ENCODE measurements around the gene PLEKHA7.
"Not testable (repeated sequence)": the region's sequence is repeated elsewhere in the genome, so short reads cannot be mapped to it uniquely, and the experiment has no call there.

PLEKHA7 gene

DNA sequence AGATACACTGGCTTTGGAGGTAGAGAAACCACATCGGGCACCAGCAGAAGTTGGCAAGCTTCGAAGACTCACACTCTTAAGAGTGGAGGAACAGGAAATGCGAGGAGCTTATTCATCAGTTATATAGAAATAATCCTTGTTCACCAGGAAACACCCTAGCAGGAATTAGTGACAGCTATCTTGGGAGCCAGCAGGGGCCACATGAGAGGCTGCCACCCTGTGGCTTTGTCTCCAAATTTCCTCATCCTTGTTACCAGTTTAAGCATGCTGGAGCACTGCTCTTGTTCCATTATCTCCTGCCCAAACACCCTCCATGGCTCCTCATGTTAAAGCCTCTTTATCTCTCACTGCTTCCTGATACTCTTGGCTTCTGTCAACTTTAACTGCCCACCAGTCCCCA lies 131.0 kb downstream of the PLEKHA7 start:
- no peak for TF ChIP-seq ZNF274 (IDR thresholded peaks at IDR 0.05; ENCODE audit: low read depth, low read length)
- no peak overlapping the region for H3K4me3 ChIP-seq (ENCODE audit: low read length)

DNA sequence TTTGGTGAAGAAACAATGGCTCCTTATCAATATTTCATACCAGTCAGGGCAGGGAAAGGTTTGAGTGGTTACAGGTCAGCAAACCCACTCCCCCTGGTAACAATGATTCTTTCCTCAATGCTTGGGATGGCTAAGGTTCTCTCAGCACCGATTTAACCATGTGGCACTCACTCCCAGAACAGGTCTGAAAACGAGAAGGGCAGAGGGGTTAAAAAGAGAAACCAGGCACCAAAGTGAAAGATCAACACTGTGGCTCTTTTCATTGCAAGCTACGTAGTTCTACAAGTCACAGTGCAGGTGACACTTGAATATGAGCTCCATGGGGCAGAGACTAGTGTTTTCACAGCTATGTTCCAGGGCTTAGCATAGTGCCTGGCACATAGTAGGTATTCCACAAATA lies 132.4 kb downstream of the PLEKHA7 start:
- no peak overlapping the region for H3K4me3 ChIP-seq (ENCODE audit: low read length)

GRCh38 chr11:16881074-16881709 lies 133.0 kb downstream of the PLEKHA7 start:
- TF ChIP-seq ZNF274 (IDR thresholded peaks at IDR 0.05; ENCODE audit: low read depth, low read length), result no peak

More for the DNA sequence above, 132.4 kb downstream of the PLEKHA7 start:
- TF ChIP-seq ZNF274 (IDR thresholded peaks at IDR 0.05; ENCODE audit: low read depth, low read length), result no peak

GRCh38 chr11:16880184-16880801 lies 133.9 kb downstream of the PLEKHA7 start:
- TF ChIP-seq ZNF274 (IDR thresholded peaks at IDR 0.05; ENCODE audit: low read depth, low read length), result no peak
- no peak overlapping the region for H3K4me3 ChIP-seq (ENCODE audit: low read length)

More at GRCh38 chr11:16881074-16881709, 133.0 kb downstream of the PLEKHA7 start:
- H3K4me3 ChIP-seq (ENCODE audit: low read length), result no peak overlapping the region

DNA sequence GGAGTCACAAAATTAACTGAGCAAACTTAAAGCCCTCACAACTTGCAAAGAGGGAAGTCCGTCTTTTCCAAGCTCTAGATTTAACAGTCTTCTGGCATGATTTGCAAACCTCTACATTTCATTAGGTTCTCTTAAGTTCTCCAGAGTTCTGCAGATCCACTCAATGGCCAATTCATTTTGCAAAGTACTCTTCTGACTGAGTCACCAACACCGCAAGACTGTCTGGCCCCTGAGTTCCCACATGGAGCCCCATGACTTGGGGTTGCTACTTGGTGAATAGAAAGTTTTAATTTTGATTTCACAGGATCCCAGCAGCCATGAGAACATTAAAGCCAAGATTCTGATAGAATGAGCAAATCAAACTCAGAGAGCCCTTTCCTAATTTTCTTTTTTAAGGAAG lies 134.5 kb downstream of the PLEKHA7 start:
- no peak overlapping the region for H3K4me3 ChIP-seq (ENCODE audit: low read length)
- no peak for TF ChIP-seq ZNF274 (IDR thresholded peaks at IDR 0.05; ENCODE audit: low read depth, low read length)

DNA sequence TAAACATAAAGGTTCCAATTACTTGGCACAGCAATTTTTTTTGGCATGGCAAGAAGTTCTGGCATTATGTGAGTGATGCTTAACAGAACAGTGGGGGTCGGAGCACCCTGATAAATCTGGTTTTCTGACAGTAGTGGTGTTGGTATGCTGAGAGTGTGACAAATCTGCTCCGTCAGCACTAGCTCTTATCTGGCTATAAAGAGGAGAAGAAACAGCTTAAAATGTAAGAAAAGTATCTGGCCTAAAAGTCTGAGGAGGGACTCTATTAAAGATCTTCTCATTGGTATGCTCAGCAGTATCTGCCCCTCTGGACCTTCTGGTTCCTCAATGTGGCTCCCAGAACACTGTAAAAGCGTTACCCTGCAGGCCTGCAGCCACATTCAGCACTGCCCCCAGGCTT lies 137.4 kb downstream of the PLEKHA7 start:
- no peak for TF ChIP-seq ZNF274 (IDR thresholded peaks at IDR 0.05; ENCODE audit: low read depth, low read length)
- no peak overlapping the region for H3K4me3 ChIP-seq (ENCODE audit: low read length)

DNA sequence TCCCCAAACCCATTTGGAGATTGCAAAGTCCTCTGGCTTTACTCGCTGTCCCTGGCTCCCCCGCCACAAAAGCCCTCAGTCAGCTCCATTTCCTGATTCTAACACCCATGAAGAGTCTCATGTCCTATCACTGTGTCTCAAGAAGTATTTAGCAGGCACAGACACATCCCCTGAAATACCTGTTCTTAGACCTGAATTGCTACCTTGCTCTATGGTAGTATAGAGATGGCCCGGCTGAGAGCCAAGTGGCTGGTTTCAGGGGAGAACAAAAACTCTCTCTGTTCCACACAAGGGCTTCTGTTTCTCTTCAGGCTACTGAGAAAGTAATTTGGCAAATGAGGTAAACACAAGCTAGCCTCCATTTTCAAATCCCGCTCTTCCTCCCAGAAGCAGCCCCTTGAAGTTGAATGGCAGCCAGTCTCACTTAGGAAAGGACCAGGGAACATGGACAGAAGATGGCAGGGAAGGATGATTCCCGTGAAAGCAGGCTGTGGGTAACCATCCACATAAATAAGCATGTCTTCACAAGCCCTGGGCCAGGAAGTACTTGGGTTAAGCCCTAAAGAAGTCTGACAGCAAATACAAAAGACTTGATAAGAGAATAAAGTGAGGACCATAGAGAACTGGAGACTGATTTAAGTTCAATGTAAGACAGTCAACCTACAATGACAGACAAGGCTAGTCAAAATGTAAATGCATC lies 138.0 kb downstream of the PLEKHA7 start:
- TF ChIP-seq ZNF274 (IDR thresholded peaks at IDR 0.05; ENCODE audit: low read depth, low read length), result no peak
- no peak overlapping the region for H3K4me3 ChIP-seq (ENCODE audit: low read length)

- TF ChIP-seq ZNF274 (IDR thresholded peaks at IDR 0.05; ENCODE audit: low read depth, low read length), result no peak
- H3K4me3 ChIP-seq (ENCODE audit: low read length), result no peak overlapping the region
Measured at GRCh38 chr11:16874275-16874975, 139.8 kb downstream of the PLEKHA7 start.

DNA sequence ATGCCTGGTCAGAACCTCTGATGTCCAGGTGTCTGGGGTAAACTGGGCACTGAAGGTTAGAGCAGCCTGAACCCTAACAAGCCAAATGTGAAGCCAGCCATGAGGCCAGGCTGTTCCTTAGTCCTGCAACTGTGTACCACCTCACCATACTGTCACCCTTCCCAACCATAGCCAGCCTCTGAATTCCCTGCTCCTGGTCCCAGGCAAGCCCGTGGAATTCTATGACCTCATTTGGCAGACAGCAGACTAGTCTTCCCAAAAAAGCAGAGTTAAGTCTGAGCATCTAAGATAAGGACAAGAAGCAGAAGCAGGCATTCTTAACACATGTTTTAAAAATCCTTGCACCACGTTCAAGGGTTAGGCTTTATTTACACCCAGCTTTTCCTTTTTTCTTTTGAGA lies 140.9 kb downstream of the PLEKHA7 start:
- H3K4me3 ChIP-seq (ENCODE audit: low read length), result no peak overlapping the region
- TF ChIP-seq ZNF274 (IDR thresholded peaks at IDR 0.05; ENCODE audit: low read depth, low read length), result no peak

- no peak overlapping the region for H3K4me3 ChIP-seq (ENCODE audit: low read length)
- TF ChIP-seq ZNF274 (IDR thresholded peaks at IDR 0.05; ENCODE audit: low read depth, low read length), result no peak
Measured at GRCh38 chr11:16871368-16871767, 142.8 kb downstream of the PLEKHA7 start.

DNA sequence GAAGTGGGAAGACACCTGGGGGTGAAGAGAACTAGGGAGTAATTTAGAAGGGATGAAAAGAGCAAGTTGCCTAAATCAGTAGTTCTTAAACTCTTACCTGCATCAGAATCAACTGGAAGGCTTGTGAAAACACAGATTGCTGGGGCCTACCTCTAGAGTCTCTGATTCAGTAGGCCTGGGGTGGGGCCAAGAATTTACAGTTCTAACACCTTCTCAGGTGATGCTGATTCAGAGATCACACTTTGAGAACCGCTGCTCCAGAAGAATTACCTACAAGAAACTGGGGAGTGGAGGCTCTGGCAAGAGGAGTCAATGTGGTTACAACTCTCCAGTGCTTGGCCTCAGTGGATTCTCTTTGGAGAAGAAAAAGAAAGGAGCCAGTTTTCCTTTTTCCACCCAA lies 147.1 kb downstream of the PLEKHA7 start:
- no peak for TF ChIP-seq ZNF274 (IDR thresholded peaks at IDR 0.05; ENCODE audit: low read depth, low read length)
- H3K4me3 ChIP-seq (ENCODE audit: low read length), result no peak overlapping the region

- H3K4me3 ChIP-seq (ENCODE audit: low read length), result not testable (repeated sequence)
Measured at GRCh38 chr11:16864428-16864827, 149.8 kb downstream of the PLEKHA7 start.

DNA sequence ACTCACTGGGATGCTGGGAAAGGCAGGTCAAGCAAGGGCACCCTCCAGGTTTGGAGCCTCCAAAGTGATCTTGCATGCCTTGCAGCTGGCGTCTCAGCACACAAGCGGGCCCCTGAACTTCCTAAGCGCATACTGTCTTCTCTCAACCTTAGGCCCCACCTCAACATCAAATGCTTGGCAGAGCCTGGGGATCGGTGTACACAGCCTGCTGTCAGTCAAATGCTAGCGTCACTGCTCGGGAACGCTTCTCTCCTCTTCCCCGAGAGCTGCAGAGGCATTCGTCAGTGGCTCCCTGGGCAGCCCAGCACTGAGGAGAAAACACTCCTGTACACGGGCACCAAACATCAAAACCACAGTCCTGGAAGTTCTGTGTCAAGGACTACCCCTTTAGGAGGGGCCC lies 150.8 kb downstream of the PLEKHA7 start:
- H3K4me3 ChIP-seq (ENCODE audit: low read length), result no peak overlapping the region
- no peak for TF ChIP-seq ZNF274 (IDR thresholded peaks at IDR 0.05; ENCODE audit: low read depth, low read length)

- H3K4me3 ChIP-seq (ENCODE audit: low read length), result no peak overlapping the region
- no peak for TF ChIP-seq ZNF274 (IDR thresholded peaks at IDR 0.05; ENCODE audit: low read depth, low read length)
Measured at GRCh38 chr11:16862726-16863125, 151.5 kb downstream of the PLEKHA7 start.

GRCh38 chr11:16861862-16862261 lies 152.4 kb downstream of the PLEKHA7 start:
- TF ChIP-seq ZNF274 (IDR thresholded peaks at IDR 0.05; ENCODE audit: low read depth, low read length), result no peak
- no peak overlapping the region for H3K4me3 ChIP-seq (ENCODE audit: low read length)
